Head of caudate nucleus (tissue), 42 donors: ENCODE measurements around the gene PRPF18.

ENCODE experiments used
- DNase-seq, 42 donors: peaks; one replicate each; pipeline versions ENCODE4 v3.0.0 to v3.0.0-alpha.2; 2020 to 2021; ENCODE audit warnings: mixed read lengths in 7 of 42
- intact Hi-C: fragments of 100-400 bp; cut with DNase I; formaldehyde crosslinking; loops from one replicate; pipeline ENCODE4 v1.15.0; 2022

The PRPF18 gene

GRCh38 chr10:13633689-13634088 is 46.9 kb downstream of the PRPF18 start:
- peak in 1 of 42 donors; percentile 40 for DNase-seq
- intact Hi-C loops = no loop called here

- no peak for DNase-seq
- intact Hi-C loops = no loop called here
These were observed 47.4 kb downstream of the PRPF18 start for GRCh38 chr10:13634207-13634606.

- DNase-seq = no peak
- intact Hi-C loops = no loop called here
These were observed 50.0 kb downstream of the PRPF18 start for GRCh38 chr10:13636776-13637175.

- no peak for DNase-seq
- intact Hi-C loops = no loop called here
These were observed 50.6 kb downstream of the PRPF18 start for GRCh38 chr10:13637303-13637856.

GRCh38 chr10:13637894-13638293 is 51.1 kb downstream of the PRPF18 start:
- intact Hi-C loops = no loop called here
- no peak for DNase-seq

GRCh38 chr10:13642293-13642692 is 55.5 kb downstream of the PRPF18 start:
- intact Hi-C loops = no loop called here
- no peak for DNase-seq

GRCh38 chr10:13643016-13643415 is 56.3 kb downstream of the PRPF18 start:
- DNase-seq = no peak
- intact Hi-C loops = no loop called here

GRCh38 chr10:13644866-13645265 is 58.1 kb downstream of the PRPF18 start:
- DNase-seq = no peak
- intact Hi-C loops = no loop called here

- no peak for DNase-seq
- intact Hi-C loops = no loop called here
These were observed 61.7 kb downstream of the PRPF18 start for GRCh38 chr10:13648425-13648824.

GRCh38 chr10:13649844-13650520 is 63.2 kb downstream of the PRPF18 start:
- intact Hi-C loops = no loop called here

GRCh38 chr10:13650961-13651360 is 64.2 kb downstream of the PRPF18 start:
- DNase-seq = no peak
- intact Hi-C loops = no loop called here

More at GRCh38 chr10:13649844-13650520, 63.2 kb downstream of the PRPF18 start:
- DNase-seq = no peak

- intact Hi-C loops = no loop called here
- no peak for DNase-seq
These were observed 65.4 kb downstream of the PRPF18 start for GRCh38 chr10:13651969-13652720.

- DNase-seq = no peak
These were observed 66.1 kb downstream of the PRPF18 start for GRCh38 chr10:13652860-13653259.

GRCh38 chr10:13654118-13654830 is 67.5 kb downstream of the PRPF18 start:
- intact Hi-C loops = no loop called here
- peak in 14 of 42 donors; percentile 16 to 74 (median 40) for DNase-seq

More at GRCh38 chr10:13652860-13653259, 66.1 kb downstream of the PRPF18 start:
- intact Hi-C loops = no loop called here

- DNase-seq = no peak
- intact Hi-C loops = no loop called here
These were observed 68.1 kb downstream of the PRPF18 start for GRCh38 chr10:13654846-13655245.

GRCh38 chr10:13656337-13657100 is 69.8 kb downstream of the PRPF18 start:
- intact Hi-C loops = no loop called here
- DNase-seq = no peak

GRCh38 chr10:13657101-13657680 is 70.4 kb downstream of the PRPF18 start:
- no peak for DNase-seq
- intact Hi-C loops = no loop called here

- intact Hi-C loops = no loop called here
- DNase-seq = peak in 10 of 42 donors; percentile 13 to 66 (median 36)
These were observed 71.5 kb downstream of the PRPF18 start for GRCh38 chr10:13658264-13658663.
